Ascending aorta (tissue), 2 donors: ENCODE data around the gene KPNA6. TPM values are rescaled to one million over a fixed set of nuclear protein-coding genes. Genes with fewer than 3 reads are reported as not detected.
A peak's percentile ranks its signal among the peaks of the same experiment; 100 is the strongest.

Experiments used
- DNase-seq, 2 donors: peaks; one replicate each; pipeline ENCODE4 v3.0.0-alpha.2; 2019; ENCODE audit warnings: low spot score in 2 of 2
- H3K27ac ChIP-seq, 2 donors: fragments of 200-600 bp; sonication (generic); one replicate each; pipeline ENCODE4 v1.5.1; 2016 to 2017; ENCODE audit warnings: mild to moderate bottlenecking in 1 of 2
- H3K27me3 ChIP-seq: fragments of 200-600 bp; sonication (generic); one replicate; pipeline ENCODE4 v1.5.1; 2017
- H3K36me3 ChIP-seq, 2 donors: fragments of 200-600 bp; sonication (generic); one replicate each; pipeline ENCODE4 v1.5.1; 2016
- H3K4me1 ChIP-seq, 2 donors: fragments of 200-600 bp; sonication (generic); one replicate each; pipeline ENCODE4 v1.5.1; 2016 to 2017; ENCODE audit warnings: mild to moderate bottlenecking in 1 of 2
- H3K4me3 ChIP-seq, 2 donors: fragments of 200-600 bp; sonication (generic); one replicate each; pipeline ENCODE4 v1.5.1; 2016 to 2017; ENCODE audit warnings: mild to moderate bottlenecking in 1 of 2
- H3K9me3 ChIP-seq, 2 donors: fragments of 200-600 bp; sonication (generic); one replicate each; pipeline ENCODE4 v1.5.1; 2016
- intact Hi-C: fragments of 100-400 bp; cut with DNase I; formaldehyde crosslinking; loops from one replicate; pipeline ENCODE4 v1.15.1; 2023
- total RNA-seq: library from RNA; depleted of rRNA; stranded (reverse); fragments of >200 nt; gene quantifications from one replicate; pipeline ENCODE4 v1.1.0, GENCODE V29; 2016
- TF ChIP-seq, protein P1 (sequence below), 3 experiments: fragments of 200-600 bp in 2 of 3; fragments of 450-650 bp in 1 of 3; sonication (generic) in 2 of 3; IDR thresholded peaks; one replicate each; pipeline ENCODE4 v1.5.1; 2016 to 2019; ENCODE audit warnings: antibody characterized with exemption in 3 of 3, mild to moderate bottlenecking in 1 of 3, moderate library complexity in 1 of 3

Gene KPNA6
- total RNA-seq, 1 donor from 2014 or later: 26.1 TPM

DNA sequence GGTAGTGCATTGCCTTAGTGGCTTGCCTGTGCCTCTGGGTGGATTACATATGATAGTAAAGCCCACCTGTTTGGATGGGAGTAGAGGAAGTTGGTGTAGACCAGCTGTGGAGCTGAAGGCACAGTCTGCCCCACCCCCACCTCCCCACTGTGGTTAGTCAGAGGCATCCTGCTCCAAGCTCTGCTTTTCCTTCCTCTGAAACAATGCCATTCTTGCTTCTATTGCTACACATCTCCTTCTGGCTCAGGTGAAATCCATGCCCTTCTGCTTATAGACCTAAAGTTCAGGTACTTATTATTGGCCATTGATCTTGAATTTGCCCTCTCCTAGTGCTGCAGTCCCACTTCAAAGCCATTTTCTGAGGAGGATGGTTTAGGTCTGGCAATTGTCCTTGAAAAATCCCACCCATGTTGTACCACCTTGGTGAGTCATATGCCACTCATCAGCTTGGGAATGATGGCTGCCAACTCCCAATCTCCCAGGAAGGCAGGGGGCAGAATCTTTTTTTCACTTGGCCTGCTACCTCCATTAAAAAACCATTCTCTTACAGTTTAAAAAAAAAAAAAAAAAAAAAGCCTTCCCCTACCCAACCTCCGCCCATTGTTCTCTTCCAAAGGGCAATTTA is 64.9 kb downstream of the KPNA6 start:
- TF ChIP-seq, protein P1, sequence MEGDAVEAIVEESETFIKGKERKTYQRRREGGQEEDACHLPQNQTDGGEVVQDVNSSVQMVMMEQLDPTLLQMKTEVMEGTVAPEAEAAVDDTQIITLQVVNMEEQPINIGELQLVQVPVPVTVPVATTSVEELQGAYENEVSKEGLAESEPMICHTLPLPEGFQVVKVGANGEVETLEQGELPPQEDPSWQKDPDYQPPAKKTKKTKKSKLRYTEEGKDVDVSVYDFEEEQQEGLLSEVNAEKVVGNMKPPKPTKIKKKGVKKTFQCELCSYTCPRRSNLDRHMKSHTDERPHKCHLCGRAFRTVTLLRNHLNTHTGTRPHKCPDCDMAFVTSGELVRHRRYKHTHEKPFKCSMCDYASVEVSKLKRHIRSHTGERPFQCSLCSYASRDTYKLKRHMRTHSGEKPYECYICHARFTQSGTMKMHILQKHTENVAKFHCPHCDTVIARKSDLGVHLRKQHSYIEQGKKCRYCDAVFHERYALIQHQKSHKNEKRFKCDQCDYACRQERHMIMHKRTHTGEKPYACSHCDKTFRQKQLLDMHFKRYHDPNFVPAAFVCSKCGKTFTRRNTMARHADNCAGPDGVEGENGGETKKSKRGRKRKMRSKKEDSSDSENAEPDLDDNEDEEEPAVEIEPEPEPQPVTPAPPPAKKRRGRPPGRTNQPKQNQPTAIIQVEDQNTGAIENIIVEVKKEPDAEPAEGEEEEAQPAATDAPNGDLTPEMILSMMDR (IDR thresholded peaks at IDR 0.05): no peak
- Histone ChIP-seq H3K4me1 (no peaks in the 10 kb centered on the region), H3K36me3 (peaks cover 64 to 65% of the 10 kb centered on the region in 2 donors), H3K27ac (no peak overlapping the region), H3K4me3 (no peak overlapping the region), H3K27me3 (no peaks in the 10 kb centered on the region), H3K9me3 (no peaks in the 10 kb centered on the region)
- intact Hi-C loops: loop anchor here (10.0 kb wide), 1 partner anchor 158 kb away; the partner anchor contains the start of gene KHDRBS1
- DNase-seq: no peak

DNA sequence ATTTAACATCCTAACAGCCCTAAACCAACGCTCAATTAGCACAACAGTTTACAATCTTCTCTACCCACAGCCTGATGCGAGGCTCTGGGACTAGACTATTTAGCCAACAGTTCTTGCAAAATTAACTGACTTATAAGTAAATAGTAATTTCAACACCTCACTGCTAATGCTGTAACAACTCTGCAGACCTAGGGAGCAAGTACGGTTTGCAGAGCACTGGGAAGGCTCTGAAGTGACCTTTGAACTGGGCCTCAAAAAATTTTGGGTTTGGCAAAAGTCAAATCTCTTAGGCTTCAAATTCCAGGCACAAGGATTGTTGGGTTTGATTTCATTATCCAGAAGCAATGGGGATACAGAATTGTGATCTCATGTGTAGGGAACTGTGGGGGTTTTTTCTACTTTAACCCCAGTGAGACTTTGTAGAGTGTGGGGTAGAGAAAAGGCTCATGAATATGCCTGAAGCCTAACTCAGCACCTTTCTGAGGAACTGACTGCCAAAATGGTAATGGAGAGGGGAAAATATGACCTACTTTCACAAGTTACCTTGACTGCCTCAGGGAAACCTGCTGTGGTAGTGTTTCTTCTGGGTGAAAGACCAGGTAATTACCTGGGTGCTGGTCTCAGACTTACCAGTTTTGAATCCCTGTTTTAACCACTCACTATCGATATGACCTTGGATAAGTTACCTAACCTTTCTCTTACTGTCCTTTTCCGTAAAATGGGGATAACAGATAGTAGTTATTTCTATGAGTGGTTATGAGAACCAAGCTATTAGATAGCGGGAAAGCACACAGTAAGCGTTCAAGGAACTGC is 70.7 kb downstream of the KPNA6 start:
- no peak for DNase-seq
- Histone ChIP-seq H3K27ac (peak overlapping the region; percentile 94), H3K27me3 (no peaks in the 10 kb centered on the region), H3K9me3 (no peaks in the 10 kb centered on the region), H3K4me3 (peak overlapping the region; percentile 73 to 79), H3K4me1 (peaks cover 15 to 20% of the 10 kb centered on the region in 2 donors), H3K36me3 (peaks cover 16 to 33% of the 10 kb centered on the region in 2 donors)
- TF ChIP-seq, protein P1 (IDR thresholded peaks at IDR 0.05): no peak
- intact Hi-C loops: loop anchor here (1.0 to 10.0 kb wide), 5 partner anchors 62 to 164 kb away; partner anchors contain the start of genes HDAC1, KHDRBS1, KPNA6 and TMEM39B

DNA sequence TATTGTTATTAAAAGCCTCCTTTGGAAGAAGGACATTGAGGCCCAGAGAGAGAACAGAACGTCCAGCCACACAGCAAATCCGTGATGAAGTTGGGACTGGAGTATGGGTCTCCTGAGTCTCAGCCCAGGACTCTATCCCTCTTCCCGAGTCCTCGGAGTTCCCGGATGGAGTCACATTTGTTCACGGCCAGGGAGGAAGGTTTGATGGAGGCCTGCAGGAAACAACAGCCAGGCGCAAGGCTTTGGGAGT is 71.3 kb downstream of the KPNA6 start:
- Histone ChIP-seq H3K36me3 (peaks cover 15 to 32% of the 10 kb centered on the region in 2 donors), H3K27ac (peak overlapping the region; percentile 94), H3K4me1 (peaks cover 17 to 24% of the 10 kb centered on the region in 2 donors), H3K4me3 (peak overlapping the region; percentile 73 to 79), H3K27me3 (no peaks in the 10 kb centered on the region), H3K9me3 (no peaks in the 10 kb centered on the region)
- TF ChIP-seq, protein P1 (IDR thresholded peaks at IDR 0.05): no peak
- no peak for DNase-seq
- intact Hi-C loops: loop anchor here (1.0 to 10.0 kb wide), 5 partner anchors 62 to 164 kb away; partner anchors contain the start of genes HDAC1, KHDRBS1, KPNA6 and TMEM39B

DNA sequence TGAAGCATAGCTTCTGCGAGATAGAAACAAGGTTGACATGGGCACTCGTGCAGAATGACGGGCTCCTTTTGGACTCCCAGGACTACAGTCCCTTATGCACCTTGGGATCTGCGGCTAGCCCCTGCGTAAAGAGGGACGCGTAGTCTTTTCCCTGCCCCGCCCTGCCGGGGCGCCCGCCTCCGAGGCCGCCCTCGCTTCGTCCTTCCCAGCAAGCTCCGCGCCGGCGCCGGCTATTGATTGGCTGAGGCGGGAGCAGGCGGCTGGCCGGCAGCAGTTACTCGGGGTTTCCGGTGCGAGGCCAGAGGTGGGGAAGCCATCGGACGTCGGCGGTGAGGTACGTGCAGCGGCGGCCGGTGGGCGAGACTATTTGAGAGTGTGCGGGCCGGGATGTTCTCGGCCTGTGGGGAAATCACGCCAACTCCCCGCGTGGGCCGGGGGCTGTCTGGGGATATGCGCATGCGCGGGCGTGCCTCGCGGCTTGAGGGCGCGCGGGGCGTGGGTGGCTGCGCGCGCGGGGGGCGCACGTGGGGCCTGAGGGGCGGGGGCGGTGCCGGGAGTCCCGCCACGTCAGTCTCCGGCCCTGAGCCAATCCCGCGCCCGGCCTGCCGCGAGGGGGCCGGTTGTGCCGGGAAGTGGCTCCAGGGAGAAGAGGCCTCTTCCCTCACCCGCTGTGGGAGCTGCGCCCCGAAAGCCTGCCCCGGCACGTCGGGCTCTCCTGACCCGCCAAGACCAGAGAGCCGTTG is 71.8 kb downstream of the KPNA6 start, which contains the start of gene TXLNA:
TSS of gene TXLNA (plus strand) at position 233 of the 743 bp plus-strand sequence. CDS start 671 bp downstream, outside the sequence.
- TF ChIP-seq, protein P1 (IDR thresholded peaks at IDR 0.05): peak in 1 of 3 experiments; percentile 36
- peaks cover 19 to 29% of the 10 kb centered on the region in 2 donors for H3K4me1 ChIP-seq
- H3K4me3 ChIP-seq: peak within 1 kb of the TSS; percentile 73 to 79
- H3K27ac ChIP-seq: peak within 1 kb of the TSS; percentile 94
- DNase-seq: peak; percentile 87 to 98
- H3K36me3 ChIP-seq: peaks cover 16 to 34% of the 10 kb centered on the region in 2 donors
- no peaks in the 10 kb centered on the region for H3K9me3 ChIP-seq
- no peaks in the 10 kb centered on the region for H3K27me3 ChIP-seq
- intact Hi-C loops: loop anchor here (1.0 to 10.0 kb wide), 7 partner anchors 21 to 165 kb away; partner anchors contain the start of genes CCDC28B, EIF3I, HDAC1 and KHDRBS1
